DOHH2 (cell line): ENCODE measurements around the gene GPR119.

Source experiments
- EZH2phosphoT487 ChIP-seq: fragments of 200-600 bp; sonication (generic); IDR thresholded peaks from 2 replicates; pipeline ENCODE4 v1.6.1; 2017; ENCODE audit warnings: borderline replicate concordance, mild to moderate bottlenecking, antibody characterized with exemption, low read length, moderate library complexity, mixed read lengths
- TF ChIP-seq, protein P1 (sequence below): fragments of 200-600 bp; sonication (generic); IDR thresholded peaks from one replicate; pipeline ENCODE4 v1.5.1; 2014; ENCODE audit warnings: antibody characterized with exemption, mild to moderate bottlenecking, low read depth, low read length; ENCODE audit not compliant: poor library complexity, severe bottlenecking

DNA sequence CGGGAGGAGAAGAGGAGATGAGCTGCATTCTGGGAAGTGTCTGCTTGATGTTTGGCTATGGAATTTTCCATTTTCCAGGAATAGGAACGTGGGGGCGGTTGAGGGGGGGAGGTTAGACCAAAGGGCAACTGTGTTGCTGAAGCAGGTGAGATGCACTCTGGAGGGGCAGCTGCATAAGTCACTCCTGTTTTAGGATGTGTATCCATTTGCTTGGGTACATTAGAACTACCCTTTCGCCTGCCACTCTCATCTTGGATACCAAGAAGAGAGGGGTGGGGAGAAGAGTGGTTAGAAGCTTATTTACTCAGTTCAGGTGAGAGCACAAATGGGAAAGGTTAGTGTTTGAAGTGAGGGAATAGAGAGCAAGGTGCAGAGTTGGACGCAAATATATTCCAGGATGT lies 934 bp upstream of the GPR119 start:
- TF ChIP-seq, protein P1, sequence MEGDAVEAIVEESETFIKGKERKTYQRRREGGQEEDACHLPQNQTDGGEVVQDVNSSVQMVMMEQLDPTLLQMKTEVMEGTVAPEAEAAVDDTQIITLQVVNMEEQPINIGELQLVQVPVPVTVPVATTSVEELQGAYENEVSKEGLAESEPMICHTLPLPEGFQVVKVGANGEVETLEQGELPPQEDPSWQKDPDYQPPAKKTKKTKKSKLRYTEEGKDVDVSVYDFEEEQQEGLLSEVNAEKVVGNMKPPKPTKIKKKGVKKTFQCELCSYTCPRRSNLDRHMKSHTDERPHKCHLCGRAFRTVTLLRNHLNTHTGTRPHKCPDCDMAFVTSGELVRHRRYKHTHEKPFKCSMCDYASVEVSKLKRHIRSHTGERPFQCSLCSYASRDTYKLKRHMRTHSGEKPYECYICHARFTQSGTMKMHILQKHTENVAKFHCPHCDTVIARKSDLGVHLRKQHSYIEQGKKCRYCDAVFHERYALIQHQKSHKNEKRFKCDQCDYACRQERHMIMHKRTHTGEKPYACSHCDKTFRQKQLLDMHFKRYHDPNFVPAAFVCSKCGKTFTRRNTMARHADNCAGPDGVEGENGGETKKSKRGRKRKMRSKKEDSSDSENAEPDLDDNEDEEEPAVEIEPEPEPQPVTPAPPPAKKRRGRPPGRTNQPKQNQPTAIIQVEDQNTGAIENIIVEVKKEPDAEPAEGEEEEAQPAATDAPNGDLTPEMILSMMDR = no peak
- TF ChIP-seq EZH2phosphoT487 = no peak
